ENCODE results near the gene BCO1.

The BCO1 gene

GRCh38 chr16:81232740-81233367 lies 5.6 kb upstream of the BCO1 start:
- no peak overlapping the region for H3K27ac ChIP-seq
- no peak for TF ChIP-seq ZFX (IDR thresholded peaks at IDR 0.05; ENCODE audit: borderline replicate concordance)
- TF ChIP-seq, protein P1, sequence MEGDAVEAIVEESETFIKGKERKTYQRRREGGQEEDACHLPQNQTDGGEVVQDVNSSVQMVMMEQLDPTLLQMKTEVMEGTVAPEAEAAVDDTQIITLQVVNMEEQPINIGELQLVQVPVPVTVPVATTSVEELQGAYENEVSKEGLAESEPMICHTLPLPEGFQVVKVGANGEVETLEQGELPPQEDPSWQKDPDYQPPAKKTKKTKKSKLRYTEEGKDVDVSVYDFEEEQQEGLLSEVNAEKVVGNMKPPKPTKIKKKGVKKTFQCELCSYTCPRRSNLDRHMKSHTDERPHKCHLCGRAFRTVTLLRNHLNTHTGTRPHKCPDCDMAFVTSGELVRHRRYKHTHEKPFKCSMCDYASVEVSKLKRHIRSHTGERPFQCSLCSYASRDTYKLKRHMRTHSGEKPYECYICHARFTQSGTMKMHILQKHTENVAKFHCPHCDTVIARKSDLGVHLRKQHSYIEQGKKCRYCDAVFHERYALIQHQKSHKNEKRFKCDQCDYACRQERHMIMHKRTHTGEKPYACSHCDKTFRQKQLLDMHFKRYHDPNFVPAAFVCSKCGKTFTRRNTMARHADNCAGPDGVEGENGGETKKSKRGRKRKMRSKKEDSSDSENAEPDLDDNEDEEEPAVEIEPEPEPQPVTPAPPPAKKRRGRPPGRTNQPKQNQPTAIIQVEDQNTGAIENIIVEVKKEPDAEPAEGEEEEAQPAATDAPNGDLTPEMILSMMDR (IDR thresholded peaks at IDR 0.05) = no peak

GRCh38 chr16:81237282-81237681 lies 1.2 kb upstream of the BCO1 start:
- peak overlapping the region; percentile 81 for H3K27ac ChIP-seq
- TF ChIP-seq, protein P1 (IDR thresholded peaks at IDR 0.05) = no peak
- TF ChIP-seq ZFX (IDR thresholded peaks at IDR 0.05; ENCODE audit: borderline replicate concordance) = no peak

- peak overlapping the region; percentile 81 for H3K27ac ChIP-seq
- TF ChIP-seq, protein P1 (IDR thresholded peaks at IDR 0.05) = no peak
- TF ChIP-seq ZFX (IDR thresholded peaks at IDR 0.05; ENCODE audit: borderline replicate concordance) = no peak
Observed at GRCh38 chr16:81237942-81238295, 570 bp upstream of the BCO1 start.

- peak overlapping the region; percentile 81 for H3K27ac ChIP-seq
- TF ChIP-seq, protein P1 (IDR thresholded peaks at IDR 0.05) = no peak
- TF ChIP-seq ZFX (IDR thresholded peaks at IDR 0.05; ENCODE audit: borderline replicate concordance) = no peak
Observed at GRCh38 chr16:81239367-81240121, 1.1 kb downstream of the BCO1 start.

DNA sequence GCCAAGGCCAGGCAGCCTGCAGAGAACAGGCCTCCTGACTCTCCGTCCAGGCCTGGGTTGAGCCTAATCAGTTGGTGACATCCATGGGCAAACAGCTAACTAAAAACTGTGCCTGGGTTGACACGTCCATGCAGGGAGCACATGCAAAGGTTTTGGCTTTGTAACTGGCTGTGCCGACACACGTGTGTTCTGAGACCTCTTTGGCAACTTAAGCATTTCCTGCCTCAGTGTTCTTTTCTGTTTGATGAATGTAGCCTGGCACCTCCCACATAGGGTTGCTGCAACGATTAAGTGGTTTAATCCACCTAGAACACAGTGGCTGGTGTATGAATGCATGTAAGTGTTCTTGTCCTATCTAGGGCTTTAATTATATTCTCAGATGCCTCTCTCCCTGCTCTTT lies 3.2 kb downstream of the BCO1 start:
- TF ChIP-seq, protein P1 (IDR thresholded peaks at IDR 0.05) = no peak
- TF ChIP-seq ZFX (IDR thresholded peaks at IDR 0.05; ENCODE audit: borderline replicate concordance) = no peak
- H3K27ac ChIP-seq = no peak overlapping the region

GRCh38 chr16:81242977-81243618 lies 4.6 kb downstream of the BCO1 start:
- TF ChIP-seq, protein P1 (IDR thresholded peaks at IDR 0.05) = no peak
- TF ChIP-seq ZFX (IDR thresholded peaks at IDR 0.05; ENCODE audit: borderline replicate concordance) = no peak
- no peak overlapping the region for H3K27ac ChIP-seq

- TF ChIP-seq, protein P1 (IDR thresholded peaks at IDR 0.05) = no peak
- TF ChIP-seq ZFX (IDR thresholded peaks at IDR 0.05; ENCODE audit: borderline replicate concordance) = no peak
- H3K27ac ChIP-seq = no peak overlapping the region
Observed at GRCh38 chr16:81243942-81244341, 5.5 kb downstream of the BCO1 start.

All from 22Rv1 (cell line).